Activated CD4-positive, alpha-beta T cell treated with anti-CD3 and anti-CD28 coated beads, Interleukin-2, amount 50 U/mL, for 24 hours (primary cell): ENCODE measurements around the gene MRO.

Experiments used
- DNase-seq, 2 donors: peaks; one replicate each; pipeline ENCODE4 v3.0.0-alpha.2; 2020; ENCODE audit warnings: low read depth in 1 of 2, low spot score in 1 of 2

Gene MRO

GRCh38 chr18:50748243-50749229 is 71.3 kb downstream of the MRO start:
- DNase-seq, result no peak

- DNase-seq, result no peak
Observed at GRCh38 chr18:50747849-50748242, 72.0 kb downstream of the MRO start.

- no peak for DNase-seq
Observed at GRCh38 chr18:50745945-50746344, 73.9 kb downstream of the MRO start.
